ENCODE results near the gene TPRA1.
A peak's percentile ranks its signal among the peaks of the same experiment; 100 is the strongest.

DNA sequence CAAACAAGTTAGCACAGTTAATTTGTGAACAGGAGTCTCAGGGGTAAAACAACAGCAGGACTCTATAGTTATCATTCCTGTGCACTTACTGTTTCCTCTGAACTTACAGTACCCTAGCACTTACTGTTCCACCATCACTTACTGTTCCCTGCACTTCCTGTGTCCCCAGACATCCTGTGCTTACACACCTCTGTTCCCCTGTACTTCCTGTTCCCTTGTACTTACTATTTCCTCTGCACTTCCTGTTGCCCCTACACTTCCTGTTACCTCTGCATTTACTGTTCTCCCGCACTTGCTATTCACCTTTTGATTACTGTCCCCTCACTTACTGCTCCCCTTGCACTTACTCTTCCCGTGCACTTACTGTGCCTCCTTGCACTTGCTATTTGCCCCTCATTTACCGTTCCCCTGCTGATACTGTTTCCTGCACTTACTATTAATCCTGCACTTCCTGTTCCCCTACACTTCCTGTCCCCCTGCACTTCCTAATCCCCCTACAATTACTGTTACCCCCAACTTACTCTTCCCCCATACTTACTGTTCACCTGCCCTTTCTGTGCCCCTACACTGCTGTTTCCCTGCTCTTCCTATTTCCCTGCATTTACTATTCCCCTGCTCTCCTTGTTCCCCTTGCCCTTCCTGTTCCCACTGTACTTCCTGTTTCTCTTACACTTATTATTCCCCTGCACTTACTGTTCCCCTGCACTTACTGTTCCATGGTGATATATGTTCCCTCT lies 30.3 kb downstream of the TPRA1 start:
- TF ChIP-seq, protein P1, sequence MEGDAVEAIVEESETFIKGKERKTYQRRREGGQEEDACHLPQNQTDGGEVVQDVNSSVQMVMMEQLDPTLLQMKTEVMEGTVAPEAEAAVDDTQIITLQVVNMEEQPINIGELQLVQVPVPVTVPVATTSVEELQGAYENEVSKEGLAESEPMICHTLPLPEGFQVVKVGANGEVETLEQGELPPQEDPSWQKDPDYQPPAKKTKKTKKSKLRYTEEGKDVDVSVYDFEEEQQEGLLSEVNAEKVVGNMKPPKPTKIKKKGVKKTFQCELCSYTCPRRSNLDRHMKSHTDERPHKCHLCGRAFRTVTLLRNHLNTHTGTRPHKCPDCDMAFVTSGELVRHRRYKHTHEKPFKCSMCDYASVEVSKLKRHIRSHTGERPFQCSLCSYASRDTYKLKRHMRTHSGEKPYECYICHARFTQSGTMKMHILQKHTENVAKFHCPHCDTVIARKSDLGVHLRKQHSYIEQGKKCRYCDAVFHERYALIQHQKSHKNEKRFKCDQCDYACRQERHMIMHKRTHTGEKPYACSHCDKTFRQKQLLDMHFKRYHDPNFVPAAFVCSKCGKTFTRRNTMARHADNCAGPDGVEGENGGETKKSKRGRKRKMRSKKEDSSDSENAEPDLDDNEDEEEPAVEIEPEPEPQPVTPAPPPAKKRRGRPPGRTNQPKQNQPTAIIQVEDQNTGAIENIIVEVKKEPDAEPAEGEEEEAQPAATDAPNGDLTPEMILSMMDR (IDR thresholded peaks at IDR 0.05 in 2 of 3, conservative IDR thresholded peaks at IDR 0.05 in 1 of 3; ENCODE audit: borderline replicate concordance in 1 of 3, insufficient read depth in 1 of 3, low read depth in 2 of 3, low read length in 2 of 3) = no peak
- TF ChIP-seq TCF7L2 (IDR thresholded peaks at IDR 0.05; ENCODE audit: borderline replicate concordance, extremely low read depth, insufficient read depth, insufficient read length) (peak; percentile 55), REST (IDR thresholded peaks at IDR 0.05; ENCODE audit: low read depth) (no peak), POLR2AphosphoS5 (IDR thresholded peaks at IDR 0.05; ENCODE audit: low read depth, low read length) (no peak)
